ENCODE data around the gene MAPK8IP3.

MAPK8IP3 gene

GRCh38 chr16:1678500-1679098 lies 27.4 kb upstream of the MAPK8IP3 start:
- peaks cover 44% of the 10 kb centered on the region for H3K36me3 ChIP-seq (ENCODE audit: control insufficient read depth, insufficient read depth, low read length)
- H3K9me3 ChIP-seq (ENCODE audit: control insufficient read depth, insufficient read depth, low read length) = no peaks in the 10 kb centered on the region
- H3K9ac ChIP-seq (ENCODE audit: low read depth, low read length) = peak overlapping the region; percentile 82
- 0 out of 2 replicates have a peak, but pooled peaks cover 6% of the 10 kb centered on the region for H3K4me1 ChIP-seq (ENCODE audit: control insufficient read depth, insufficient read depth, low read length)
- H3K4me3 ChIP-seq (ENCODE audit: low read depth, low read length) = peak overlapping the region; percentile 88
- peak overlapping the region; percentile 72 for H3K27ac ChIP-seq (ENCODE audit: low read depth, low read length)
- no peaks in the 10 kb centered on the region for H3K27me3 ChIP-seq (ENCODE audit: control insufficient read depth, insufficient read depth, low read length)

GRCh38 chr16:1680361-1680760 lies 25.6 kb upstream of the MAPK8IP3 start:
- Histone ChIP-seq H3K27me3 (ENCODE audit: control insufficient read depth, insufficient read depth, low read length) (no peaks in the 10 kb centered on the region), H3K36me3 (ENCODE audit: control insufficient read depth, insufficient read depth, low read length) (peaks cover 43% of the 10 kb centered on the region), H3K27ac (ENCODE audit: low read depth, low read length) (no peak overlapping the region), H3K4me3 (ENCODE audit: low read depth, low read length) (0 out of 2 replicates have a peak overlapping the region, but pooled peaks have one; percentile 1), H3K9ac (ENCODE audit: low read depth, low read length) (no peak overlapping the region), H3K4me1 (ENCODE audit: control insufficient read depth, insufficient read depth, low read length) (0 out of 2 replicates have a peak, but pooled peaks cover 6% of the 10 kb centered on the region), H3K9me3 (ENCODE audit: control insufficient read depth, insufficient read depth, low read length) (no peaks in the 10 kb centered on the region)

- H3K27ac ChIP-seq (ENCODE audit: low read depth, low read length) = no peak overlapping the region
- no peak overlapping the region for H3K9ac ChIP-seq (ENCODE audit: low read depth, low read length)
- no peak overlapping the region for H3K4me3 ChIP-seq (ENCODE audit: low read depth, low read length)
- H3K27me3 ChIP-seq (ENCODE audit: control insufficient read depth, insufficient read depth, low read length) = no peaks in the 10 kb centered on the region
- H3K36me3 ChIP-seq (ENCODE audit: control insufficient read depth, insufficient read depth, low read length) = peaks cover 42% of the 10 kb centered on the region
- H3K9me3 ChIP-seq (ENCODE audit: control insufficient read depth, insufficient read depth, low read length) = no peaks in the 10 kb centered on the region
- 0 out of 2 replicates have a peak, but pooled peaks cover 6% of the 10 kb centered on the region for H3K4me1 ChIP-seq (ENCODE audit: control insufficient read depth, insufficient read depth, low read length)
Measured at GRCh38 chr16:1681032-1681431, 25.0 kb upstream of the MAPK8IP3 start.

GRCh38 chr16:1687427-1688316 lies 18.3 kb upstream of the MAPK8IP3 start:
- H3K4me1 ChIP-seq (ENCODE audit: control insufficient read depth, insufficient read depth, low read length) = no peaks in the 10 kb centered on the region
- peaks cover 90% of the 10 kb centered on the region for H3K36me3 ChIP-seq (ENCODE audit: control insufficient read depth, insufficient read depth, low read length)

GRCh38 chr16:1688807-1689560 lies 17.0 kb upstream of the MAPK8IP3 start:
- no peak overlapping the region for H3K4me3 ChIP-seq (ENCODE audit: low read depth, low read length)
- H3K27ac ChIP-seq (ENCODE audit: low read depth, low read length) = peak overlapping the region; percentile 73
- no peaks in the 10 kb centered on the region for H3K4me1 ChIP-seq (ENCODE audit: control insufficient read depth, insufficient read depth, low read length)
- no peaks in the 10 kb centered on the region for H3K9me3 ChIP-seq (ENCODE audit: control insufficient read depth, insufficient read depth, low read length)
- H3K36me3 ChIP-seq (ENCODE audit: control insufficient read depth, insufficient read depth, low read length) = peaks cover 95% of the 10 kb centered on the region
- no peaks in the 10 kb centered on the region for H3K27me3 ChIP-seq (ENCODE audit: control insufficient read depth, insufficient read depth, low read length)
- H3K9ac ChIP-seq (ENCODE audit: low read depth, low read length) = no peak overlapping the region

More at GRCh38 chr16:1687427-1688316, 18.3 kb upstream of the MAPK8IP3 start:
- no peaks in the 10 kb centered on the region for H3K27me3 ChIP-seq (ENCODE audit: control insufficient read depth, insufficient read depth, low read length)
- no peak overlapping the region for H3K4me3 ChIP-seq (ENCODE audit: low read depth, low read length)
- no peak overlapping the region for H3K9ac ChIP-seq (ENCODE audit: low read depth, low read length)
- peak overlapping the region; percentile 36 for H3K27ac ChIP-seq (ENCODE audit: low read depth, low read length)
- H3K9me3 ChIP-seq (ENCODE audit: control insufficient read depth, insufficient read depth, low read length) = no peaks in the 10 kb centered on the region

- peaks cover 96% of the 10 kb centered on the region for H3K36me3 ChIP-seq (ENCODE audit: control insufficient read depth, insufficient read depth, low read length)
- no peaks in the 10 kb centered on the region for H3K4me1 ChIP-seq (ENCODE audit: control insufficient read depth, insufficient read depth, low read length)
- no peaks in the 10 kb centered on the region for H3K9me3 ChIP-seq (ENCODE audit: control insufficient read depth, insufficient read depth, low read length)
- H3K27me3 ChIP-seq (ENCODE audit: control insufficient read depth, insufficient read depth, low read length) = no peaks in the 10 kb centered on the region
- H3K9ac ChIP-seq (ENCODE audit: low read depth, low read length) = no peak overlapping the region
- H3K4me3 ChIP-seq (ENCODE audit: low read depth, low read length) = no peak overlapping the region
- H3K27ac ChIP-seq (ENCODE audit: low read depth, low read length) = peak overlapping the region; percentile 69
Measured at GRCh38 chr16:1689853-1690252, 16.1 kb upstream of the MAPK8IP3 start.

- Histone ChIP-seq H3K4me1 (ENCODE audit: control insufficient read depth, insufficient read depth, low read length) (no peaks in the 10 kb centered on the region), H3K9ac (ENCODE audit: low read depth, low read length) (no peak overlapping the region), H3K27me3 (ENCODE audit: control insufficient read depth, insufficient read depth, low read length) (no peaks in the 10 kb centered on the region), H3K9me3 (ENCODE audit: control insufficient read depth, insufficient read depth, low read length) (no peaks in the 10 kb centered on the region), H3K4me3 (ENCODE audit: low read depth, low read length) (no peak overlapping the region), H3K27ac (ENCODE audit: low read depth, low read length) (no peak overlapping the region), H3K36me3 (ENCODE audit: control insufficient read depth, insufficient read depth, low read length) (peaks cover 93% of the 10 kb centered on the region)
Measured at GRCh38 chr16:1690810-1691209, 15.2 kb upstream of the MAPK8IP3 start.

GRCh38 chr16:1691276-1691675 lies 14.7 kb upstream of the MAPK8IP3 start:
- Histone ChIP-seq H3K27ac (ENCODE audit: low read depth, low read length) (no peak overlapping the region), H3K9ac (ENCODE audit: low read depth, low read length) (no peak overlapping the region), H3K4me1 (ENCODE audit: control insufficient read depth, insufficient read depth, low read length) (no peaks in the 10 kb centered on the region), H3K4me3 (ENCODE audit: low read depth, low read length) (no peak overlapping the region), H3K36me3 (ENCODE audit: control insufficient read depth, insufficient read depth, low read length) (peaks cover 95% of the 10 kb centered on the region), H3K9me3 (ENCODE audit: control insufficient read depth, insufficient read depth, low read length) (no peaks in the 10 kb centered on the region), H3K27me3 (ENCODE audit: control insufficient read depth, insufficient read depth, low read length) (no peaks in the 10 kb centered on the region)

GRCh38 chr16:1691956-1692355 lies 14.0 kb upstream of the MAPK8IP3 start:
- Histone ChIP-seq H3K9ac (ENCODE audit: low read depth, low read length) (no peak overlapping the region), H3K27ac (ENCODE audit: low read depth, low read length) (no peak overlapping the region), H3K4me3 (ENCODE audit: low read depth, low read length) (no peak overlapping the region), H3K9me3 (ENCODE audit: control insufficient read depth, insufficient read depth, low read length) (no peaks in the 10 kb centered on the region), H3K27me3 (ENCODE audit: control insufficient read depth, insufficient read depth, low read length) (no peaks in the 10 kb centered on the region), H3K36me3 (ENCODE audit: control insufficient read depth, insufficient read depth, low read length) (peaks cover 96% of the 10 kb centered on the region), H3K4me1 (ENCODE audit: control insufficient read depth, insufficient read depth, low read length) (no peaks in the 10 kb centered on the region)

GRCh38 chr16:1696863-1697262 lies 9.1 kb upstream of the MAPK8IP3 start:
- Histone ChIP-seq H3K4me3 (ENCODE audit: low read depth, low read length) (no peak overlapping the region), H3K9me3 (ENCODE audit: control insufficient read depth, insufficient read depth, low read length) (no peaks in the 10 kb centered on the region), H3K27ac (ENCODE audit: low read depth, low read length) (no peak overlapping the region), H3K4me1 (ENCODE audit: control insufficient read depth, insufficient read depth, low read length) (no peaks in the 10 kb centered on the region), H3K9ac (ENCODE audit: low read depth, low read length) (no peak overlapping the region), H3K27me3 (ENCODE audit: control insufficient read depth, insufficient read depth, low read length) (no peaks in the 10 kb centered on the region), H3K36me3 (ENCODE audit: control insufficient read depth, insufficient read depth, low read length) (peaks cover 96% of the 10 kb centered on the region)

All from HUES48 (cell line).